Measurements from ENCODE around the gene ACP2.
A peak's percentile ranks its signal among the peaks of the same experiment; 100 is the strongest.

The ACP2 gene

DNA sequence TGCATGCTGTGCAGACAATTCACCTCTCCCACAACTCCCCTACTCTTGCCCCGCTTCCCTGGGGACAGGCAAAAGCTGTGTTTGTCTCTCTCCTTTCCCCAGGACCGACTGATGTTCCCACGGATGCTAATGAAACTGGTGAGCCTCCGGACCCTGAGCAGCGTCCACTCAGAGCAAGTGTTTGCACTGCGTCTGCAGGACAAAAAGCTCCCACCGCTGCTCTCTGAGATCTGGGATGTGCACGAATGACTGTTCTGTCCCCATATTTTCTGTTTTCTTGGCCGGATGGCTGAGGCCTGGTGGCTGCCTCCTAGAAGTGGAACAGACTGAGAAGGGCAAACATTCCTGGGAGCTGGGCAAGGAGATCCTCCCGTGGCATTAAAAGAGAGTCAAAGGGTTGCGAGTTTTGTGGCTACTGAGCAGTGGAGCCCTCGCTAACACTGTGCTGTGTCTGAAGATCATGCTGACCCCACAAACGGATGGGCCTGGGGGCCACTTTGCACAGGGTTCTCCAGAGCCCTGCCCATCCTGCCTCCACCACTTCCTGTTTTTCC is 19.9 kb upstream of the ACP2 start:
- DNase-seq: no peak

DNA sequence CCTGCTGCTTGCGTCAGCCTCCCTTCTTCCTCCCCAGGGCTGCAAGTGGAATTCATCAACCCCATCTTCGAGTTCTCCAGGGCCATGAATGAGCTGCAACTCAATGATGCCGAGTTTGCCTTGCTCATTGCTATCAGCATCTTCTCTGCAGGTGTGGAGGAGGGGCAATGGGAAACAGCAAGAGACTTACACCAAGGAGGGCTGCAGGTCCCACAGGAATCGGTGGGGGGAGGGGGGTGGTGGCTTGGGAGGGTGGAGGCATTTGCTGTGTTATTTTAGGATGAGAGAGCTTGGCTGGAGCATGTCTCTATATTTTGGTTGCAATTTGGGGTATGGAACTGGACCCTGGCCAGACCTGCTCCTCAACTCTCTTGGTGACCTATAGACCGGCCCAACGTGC is 19.3 kb upstream of the ACP2 start:
- no peak for DNase-seq

DNA sequence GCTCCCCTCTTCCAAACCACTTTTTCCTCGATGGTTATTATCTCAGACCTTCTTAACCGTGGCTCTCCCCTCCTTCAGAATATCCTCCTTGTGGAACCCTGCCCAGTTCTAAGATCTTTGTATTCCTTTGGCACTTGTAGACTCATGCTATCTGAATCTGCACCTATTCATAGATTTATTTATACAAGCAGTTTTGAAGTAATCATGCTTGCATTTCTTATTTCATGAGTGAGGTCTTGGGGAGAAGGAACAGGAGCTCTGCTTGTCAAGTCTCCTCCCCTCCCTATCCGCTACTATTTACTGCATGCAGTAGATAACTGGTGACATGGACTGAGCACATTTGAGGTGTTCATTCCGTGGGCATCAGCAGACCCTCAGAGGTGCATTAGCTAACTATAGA is 15.9 kb upstream of the ACP2 start:
- DNase-seq: no peak

DNA sequence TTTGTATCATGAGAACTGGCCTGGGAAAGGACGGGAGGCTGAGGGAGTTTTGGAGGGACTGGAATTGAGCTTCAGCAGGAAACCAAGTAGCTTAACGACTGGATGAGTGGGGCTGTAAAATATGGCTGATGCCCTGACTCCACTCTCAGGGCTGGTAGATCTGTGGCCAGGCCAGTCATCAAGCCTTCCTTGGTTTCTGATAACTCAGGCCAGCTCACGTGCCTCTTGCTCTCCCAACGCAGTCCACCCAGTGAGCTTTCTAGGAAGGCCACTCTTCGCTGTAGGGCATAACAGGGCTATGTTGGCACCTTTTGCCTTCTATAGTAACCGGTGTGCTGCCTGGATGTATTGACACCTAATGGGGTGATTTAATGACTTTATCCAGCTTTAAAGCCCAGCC is 15.5 kb upstream of the ACP2 start:
- DNase-seq: no peak

DNA sequence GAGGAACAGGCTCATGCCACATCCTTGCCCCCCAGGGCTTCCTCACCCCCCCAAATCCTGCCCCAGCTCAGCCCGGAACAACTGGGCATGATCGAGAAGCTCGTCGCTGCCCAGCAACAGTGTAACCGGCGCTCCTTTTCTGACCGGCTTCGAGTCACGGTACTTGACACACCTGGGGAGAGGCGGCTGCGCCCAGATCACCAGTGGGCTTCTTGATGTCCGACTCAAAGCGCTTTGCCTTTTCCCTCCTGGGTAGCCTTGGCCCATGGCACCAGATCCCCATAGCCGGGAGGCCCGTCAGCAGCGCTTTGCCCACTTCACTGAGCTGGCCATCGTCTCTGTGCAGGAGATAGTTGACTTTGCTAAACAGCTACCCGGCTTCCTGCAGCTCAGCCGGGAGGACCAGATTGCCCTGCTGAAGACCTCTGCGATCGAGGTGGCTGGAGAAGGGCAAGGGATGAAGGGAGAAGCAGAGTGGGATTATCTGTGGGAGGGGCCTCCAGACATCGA is 12.7 kb upstream of the ACP2 start:
- no peak for DNase-seq

DNA sequence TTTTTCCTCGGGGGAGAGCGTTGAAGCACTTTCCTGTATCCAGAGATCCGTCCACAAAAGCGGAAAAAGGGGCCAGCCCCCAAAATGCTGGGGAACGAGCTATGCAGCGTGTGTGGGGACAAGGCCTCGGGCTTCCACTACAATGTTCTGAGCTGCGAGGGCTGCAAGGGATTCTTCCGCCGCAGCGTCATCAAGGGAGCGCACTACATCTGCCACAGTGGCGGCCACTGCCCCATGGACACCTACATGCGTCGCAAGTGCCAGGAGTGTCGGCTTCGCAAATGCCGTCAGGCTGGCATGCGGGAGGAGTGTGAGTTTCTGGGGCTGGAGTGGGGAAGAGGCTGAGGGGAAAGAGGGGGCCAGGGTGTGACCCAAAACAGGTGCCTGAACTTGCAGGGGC is 11.8 kb upstream of the ACP2 start:
- DNase-seq: no peak

DNA sequence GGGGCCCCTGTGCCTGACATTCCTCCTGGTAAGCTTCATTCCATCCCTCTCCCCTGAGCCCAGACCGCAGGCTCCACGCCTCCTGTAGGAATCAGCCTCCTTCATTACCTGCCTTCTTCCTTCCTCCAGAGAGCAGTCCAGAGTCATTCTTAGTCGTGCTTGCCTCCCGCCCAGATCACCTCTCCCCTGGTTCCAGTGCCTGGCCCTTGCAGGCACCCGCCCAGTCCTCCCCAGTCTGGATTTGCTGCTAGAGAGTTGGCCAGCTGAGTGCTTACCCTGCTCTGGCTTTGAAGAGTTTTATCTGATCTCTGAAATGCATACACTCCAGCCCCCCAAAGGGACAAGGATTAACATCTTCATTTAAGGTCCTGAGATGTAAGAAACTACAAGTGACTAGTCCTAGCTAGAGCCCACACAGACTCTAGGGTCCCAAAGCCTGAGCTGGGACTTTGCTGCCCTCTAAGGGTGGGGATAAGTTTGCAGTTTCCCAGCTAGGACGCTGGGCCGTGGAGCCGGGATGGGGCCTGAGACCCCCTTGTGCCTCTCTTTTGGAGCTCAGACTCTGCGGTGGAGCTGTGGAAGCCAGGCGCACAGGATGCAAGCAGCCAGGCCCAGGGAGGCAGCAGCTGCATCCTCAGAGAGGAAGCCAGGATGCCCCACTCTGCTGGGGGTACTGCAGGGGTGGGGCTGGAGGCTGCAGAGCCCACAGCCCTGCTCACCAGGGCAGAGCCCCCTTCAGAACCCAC is 10.8 kb upstream of the ACP2 start:
- peak; percentile 57 for DNase-seq

DNA sequence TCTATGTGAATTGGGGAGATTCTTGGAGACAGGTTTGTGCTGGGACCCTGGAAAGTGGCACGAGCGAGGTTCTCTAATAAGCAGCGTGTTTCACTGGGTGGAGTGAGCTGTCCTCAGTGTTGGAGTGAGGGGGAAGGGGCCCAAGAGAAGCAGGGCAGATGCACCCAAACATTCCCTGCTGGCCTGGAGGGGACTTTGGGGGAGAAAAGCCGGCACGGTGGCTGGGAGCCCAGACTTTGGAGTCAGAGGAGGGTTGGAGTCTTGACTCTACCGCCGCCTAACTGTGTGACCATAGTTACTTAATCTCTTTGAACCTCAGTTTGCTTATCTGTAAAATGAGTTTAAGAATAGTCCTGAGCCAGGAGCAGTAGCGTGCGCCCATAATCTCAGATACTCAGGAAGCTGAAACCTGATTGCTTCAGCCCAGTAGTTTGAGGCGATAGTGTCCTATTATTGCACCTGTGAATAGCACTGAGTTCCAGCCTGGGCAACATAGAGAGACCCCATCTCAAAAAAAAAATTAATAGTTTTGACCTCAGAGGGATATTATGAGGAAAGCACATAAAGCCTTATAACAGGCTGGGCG is 9.8 kb upstream of the ACP2 start:
- no peak for DNase-seq

DNA sequence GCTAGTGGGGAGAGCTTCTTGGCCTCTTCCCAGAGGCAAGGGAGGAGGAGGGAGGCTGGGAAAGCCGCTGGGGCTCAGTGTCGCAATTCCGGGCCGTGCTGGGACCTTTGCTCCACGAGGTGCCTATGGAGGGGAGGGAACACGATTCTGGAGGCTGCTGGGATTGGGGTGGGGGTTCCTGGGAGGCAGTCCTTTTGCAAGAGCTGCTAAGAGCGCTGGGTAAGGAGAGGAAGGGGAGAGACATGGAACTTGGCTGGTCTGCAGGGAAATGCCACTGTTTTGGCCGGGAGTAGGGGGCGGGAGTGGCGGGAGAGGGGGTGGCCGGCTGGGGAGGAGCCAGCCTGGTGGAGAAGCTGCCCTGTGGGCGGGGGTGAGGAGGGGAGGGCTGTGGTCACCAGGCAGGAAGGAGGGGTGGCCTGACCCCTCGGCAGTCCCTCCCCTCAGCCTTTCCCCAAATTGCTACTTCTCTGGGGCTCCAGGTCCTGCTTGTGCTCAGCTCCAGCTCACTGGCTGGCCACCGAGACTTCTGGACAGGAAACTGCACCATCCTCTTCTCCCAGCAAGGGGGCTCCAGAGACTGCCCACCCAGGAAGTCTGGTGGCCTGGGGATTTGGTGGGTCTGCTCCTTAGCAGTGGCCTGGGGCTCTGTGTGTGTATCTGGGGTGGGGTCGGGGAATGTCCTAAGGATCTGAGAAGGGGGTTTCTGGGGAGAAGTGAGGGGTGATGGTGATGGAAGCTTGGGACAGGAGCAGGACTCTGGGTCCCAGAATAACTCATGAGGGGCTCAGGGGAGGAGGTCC is 9.1 kb upstream of the ACP2 start, which contains the start of gene NR1H3:
TSS of gene NR1H3 (plus strand) at position 480 of the 800 bp plus-strand sequence. CDS start 1,221 bp downstream, outside the sequence.
- no peak for DNase-seq

DNA sequence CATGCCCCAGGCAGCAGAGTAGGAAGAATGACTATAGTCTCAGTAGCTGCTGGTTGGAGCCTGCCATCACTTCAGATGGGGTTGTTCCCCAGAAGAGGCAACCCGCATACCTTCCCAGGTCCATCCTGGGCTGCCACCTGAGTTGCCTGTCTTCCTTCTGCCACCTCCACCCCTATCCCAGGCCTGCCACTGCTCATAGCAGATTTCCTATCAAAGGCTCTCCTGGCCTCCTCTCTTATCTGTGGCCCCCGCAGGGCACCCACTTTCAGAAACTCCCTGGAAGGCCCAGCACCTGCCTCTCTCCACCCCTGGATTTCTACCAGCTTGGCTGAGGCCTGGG is 8.5 kb upstream of the ACP2 start:
- no peak for DNase-seq

DNA sequence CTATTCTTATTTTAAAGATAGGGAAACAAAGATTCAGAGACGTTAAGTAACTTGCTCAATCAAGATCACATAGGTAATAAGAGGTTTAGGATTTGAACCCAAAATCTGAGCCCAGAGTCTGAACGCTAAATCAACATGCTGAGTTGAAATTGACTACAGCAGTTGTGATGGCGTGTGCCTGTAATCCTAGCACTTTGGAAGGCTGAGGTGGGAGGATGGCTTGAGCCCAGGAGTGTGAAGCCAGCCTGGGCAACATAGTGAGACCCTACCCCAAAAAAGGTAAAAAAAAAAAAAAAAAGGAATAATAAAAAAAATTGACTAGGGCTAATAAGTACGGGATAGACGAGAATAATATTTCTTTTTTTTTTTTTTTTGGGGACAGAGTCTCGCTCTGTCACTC is 7.8 kb upstream of the ACP2 start:
- DNase-seq: no peak

DNA sequence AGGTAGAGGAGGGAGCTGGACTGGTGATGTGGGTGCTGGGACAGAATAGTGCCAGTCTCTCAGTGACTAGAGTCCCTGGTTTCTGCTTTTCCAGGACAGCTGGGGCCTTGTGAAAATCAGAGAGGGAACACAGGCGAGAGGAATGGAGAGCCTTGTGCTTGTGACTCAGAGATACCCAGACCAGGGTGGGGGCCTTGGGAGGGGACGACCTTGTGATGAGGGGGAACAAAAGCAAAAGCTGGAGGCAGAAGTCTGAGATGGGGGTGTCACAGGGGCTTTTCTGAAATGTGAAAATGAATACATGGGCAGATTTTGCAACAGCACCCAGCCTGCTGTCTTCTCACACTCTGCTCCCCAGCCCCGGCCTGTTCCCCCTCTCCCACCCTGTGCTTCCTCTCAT is 5.8 kb upstream of the ACP2 start:
- no peak for DNase-seq

DNA sequence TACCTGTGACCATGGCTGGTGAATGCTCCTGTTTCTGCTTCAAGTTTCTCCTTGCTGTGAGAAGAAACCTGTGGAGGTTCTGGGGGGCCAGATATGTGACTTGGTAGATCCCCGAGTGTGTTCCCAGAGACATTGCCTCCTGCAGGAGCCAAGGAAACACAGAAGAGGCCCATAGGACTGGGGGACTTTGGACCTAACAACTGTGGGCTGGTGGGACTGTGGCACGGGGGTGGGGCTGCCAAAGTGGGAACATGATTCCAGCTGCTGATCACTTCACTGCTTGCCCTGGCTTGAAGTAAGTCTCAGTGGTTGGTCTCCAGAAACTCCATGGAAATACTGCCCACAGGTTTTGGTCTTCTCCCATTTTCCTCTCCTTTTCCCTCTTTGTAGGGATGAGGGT is 5.0 kb upstream of the ACP2 start:
- no peak for DNase-seq

DNA sequence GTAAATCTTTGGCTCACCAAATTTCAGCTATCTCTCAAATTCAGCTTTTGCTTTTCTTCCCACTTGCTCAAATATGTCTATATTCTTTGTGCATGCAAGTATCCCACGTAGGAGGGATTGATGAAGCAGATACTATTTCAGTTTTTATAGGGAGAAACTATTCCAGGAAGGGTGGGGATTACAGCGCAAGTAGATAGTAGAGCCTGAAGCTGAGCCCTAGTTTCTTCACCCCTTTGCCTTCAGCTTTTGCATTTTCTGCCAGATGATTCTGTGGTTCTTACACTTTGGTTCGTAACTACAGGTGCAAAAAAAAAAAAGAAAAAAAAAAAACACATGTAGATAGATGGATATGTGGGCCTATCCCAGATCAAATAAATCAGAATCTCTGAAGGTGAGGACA is 3.1 kb upstream of the ACP2 start:
- no peak for DNase-seq

DNA sequence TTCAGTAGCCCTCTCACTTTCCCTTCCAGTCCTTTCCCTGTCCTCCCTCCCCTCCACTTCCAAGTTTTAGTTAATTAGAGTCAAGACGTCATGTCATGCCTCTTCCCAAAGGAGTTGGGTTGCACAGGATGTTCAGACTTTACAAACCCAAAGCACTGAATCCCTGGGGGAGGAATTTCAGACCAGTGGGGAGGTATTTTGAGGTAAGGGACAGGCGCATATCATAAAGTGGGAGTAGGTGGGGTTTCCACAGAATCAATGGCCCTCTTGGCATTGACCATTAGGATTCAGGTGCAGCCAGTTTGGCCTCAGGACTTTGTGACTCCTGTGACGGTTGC is 733 bp upstream of the ACP2 start:
- no peak for DNase-seq

DNA sequence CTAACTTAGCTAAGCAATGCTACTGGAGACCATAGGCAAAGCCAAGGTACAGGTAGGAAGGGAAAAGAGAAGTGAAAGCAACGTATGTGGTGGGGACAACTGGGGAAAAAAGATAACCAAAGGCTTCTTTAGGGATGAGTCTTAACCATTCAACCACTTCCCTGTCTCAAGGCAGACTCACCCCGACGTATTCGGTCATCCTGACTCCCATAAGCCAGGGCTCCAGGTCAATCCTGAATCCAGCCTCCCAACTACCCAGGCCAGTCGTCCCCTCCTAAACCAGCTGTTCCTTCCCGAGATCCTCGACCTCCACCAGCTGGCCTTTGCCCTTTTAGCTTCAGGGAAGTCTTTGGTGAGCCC is 330 bp downstream of the ACP2 start:
- no peak for DNase-seq

DNA sequence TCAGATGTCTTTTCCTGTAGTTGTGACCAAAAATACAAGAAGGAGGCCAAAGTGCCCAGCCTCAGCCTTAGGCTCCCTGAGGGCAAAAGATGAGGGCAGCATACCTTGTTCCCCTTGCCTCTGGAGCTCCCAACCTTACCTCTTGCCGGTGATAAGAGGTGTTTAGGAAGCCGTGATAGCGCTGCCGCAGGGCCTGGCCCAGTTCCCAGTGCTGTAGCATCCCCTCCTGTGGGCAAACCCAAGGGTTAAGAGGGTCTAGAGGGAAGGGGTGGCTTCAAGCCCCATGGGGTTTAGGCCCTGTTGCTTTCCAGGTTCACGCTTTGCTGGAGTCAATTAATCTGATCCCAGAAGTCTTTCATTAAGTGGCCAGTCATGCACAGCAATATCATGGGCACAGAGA is 1.1 kb downstream of the ACP2 start:
- DNase-seq: no peak

DNA sequence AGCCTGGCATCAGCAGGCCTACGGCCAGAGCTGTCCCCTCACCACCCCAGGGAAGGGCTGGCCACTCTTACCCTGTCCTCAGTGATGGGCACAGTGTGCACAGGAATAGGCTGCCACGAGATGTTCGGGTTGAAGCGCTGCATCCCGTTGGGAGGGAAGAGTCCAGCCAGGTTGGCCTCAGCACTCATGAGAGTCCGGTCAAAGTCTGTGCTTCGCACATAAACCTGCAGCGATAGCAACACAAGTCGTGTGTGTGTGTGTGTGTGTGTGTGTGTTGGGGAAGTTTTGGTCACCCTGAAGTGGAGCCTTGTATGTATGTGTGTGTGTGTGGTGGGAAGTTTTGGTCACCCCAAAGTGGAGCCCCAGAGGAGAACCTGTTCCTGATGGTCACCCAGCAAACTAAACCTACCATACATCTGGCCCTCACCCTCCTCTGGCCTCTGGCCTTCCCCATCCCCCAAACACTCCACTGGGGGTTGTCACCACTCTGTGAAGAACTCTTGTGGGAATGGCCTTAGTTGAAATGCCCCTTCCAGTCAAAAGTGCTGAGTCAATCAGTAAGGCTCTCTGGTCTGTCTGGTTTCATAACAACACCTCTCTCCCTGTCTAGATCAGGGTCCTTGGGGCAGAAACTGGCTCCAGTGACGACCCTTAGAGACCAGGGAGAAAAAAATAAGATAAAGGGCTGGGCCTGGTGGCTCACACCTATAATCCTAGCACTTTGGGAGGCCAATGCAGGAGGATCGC is 2.8 kb downstream of the ACP2 start:
- DNase-seq: no peak

DNA sequence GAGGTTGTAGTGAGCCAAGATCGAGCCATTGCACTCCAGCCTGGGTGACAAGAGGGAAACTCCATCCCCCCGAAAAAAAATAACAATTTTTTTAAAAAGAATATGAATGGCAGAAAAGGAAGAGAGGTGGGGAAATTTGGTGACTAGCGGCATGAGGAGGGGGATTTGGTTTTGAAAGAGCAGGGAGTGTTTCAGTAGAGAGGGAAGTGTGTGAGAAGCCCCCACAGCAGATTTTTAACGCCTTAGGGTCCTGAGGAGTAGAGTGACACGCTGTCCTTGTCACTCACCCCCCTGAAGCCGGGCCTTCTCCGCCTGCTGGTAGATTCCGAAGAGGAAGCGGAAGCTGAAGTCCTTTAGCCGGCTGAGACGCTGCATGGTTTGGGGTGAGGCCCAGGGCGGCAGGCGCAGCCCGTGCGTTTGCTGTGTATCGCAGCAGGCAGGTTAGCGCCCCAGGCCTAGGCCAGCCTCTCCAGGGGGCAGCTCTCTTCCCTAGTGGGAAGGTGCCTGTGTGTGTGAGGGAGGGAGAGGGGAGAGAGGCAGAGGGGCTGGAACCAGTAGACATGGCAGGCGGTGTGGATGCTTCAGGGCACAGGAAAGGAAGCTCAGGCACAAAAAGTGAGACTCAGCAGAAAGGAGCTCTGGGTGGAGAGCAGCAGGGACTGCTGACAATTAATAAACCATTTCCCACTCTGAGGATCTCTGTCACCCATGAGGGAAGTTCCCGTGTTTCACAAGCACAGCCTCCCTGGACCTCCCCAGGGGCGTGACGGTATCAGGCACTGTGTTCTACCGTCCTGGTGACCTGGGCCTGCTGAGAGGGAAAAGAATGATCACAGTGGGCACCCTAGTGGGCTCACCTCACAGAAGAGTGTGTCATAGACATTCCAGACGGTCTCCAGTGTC is 3.9 kb downstream of the ACP2 start:
- no peak for DNase-seq

DNA sequence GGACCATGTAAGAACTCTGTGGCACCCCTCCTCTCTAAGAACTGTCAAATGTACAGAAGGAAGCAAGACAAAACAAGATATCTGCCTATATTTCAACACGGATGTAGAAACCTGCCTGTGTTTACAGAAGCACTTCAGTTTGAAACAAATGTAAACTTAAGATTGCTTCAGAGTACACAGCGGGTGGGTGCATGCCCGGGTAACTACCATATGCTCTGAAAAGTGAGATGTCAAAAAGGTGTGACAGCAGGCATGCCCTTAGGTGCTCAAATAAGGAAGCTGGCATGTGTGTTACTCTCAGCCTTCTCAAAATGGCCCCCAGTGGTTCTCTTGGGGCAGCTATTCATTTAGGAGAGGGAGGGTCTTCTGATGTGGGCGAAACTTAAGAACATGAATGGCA is 5.2 kb downstream of the ACP2 start:
- DNase-seq: no peak

DNA sequence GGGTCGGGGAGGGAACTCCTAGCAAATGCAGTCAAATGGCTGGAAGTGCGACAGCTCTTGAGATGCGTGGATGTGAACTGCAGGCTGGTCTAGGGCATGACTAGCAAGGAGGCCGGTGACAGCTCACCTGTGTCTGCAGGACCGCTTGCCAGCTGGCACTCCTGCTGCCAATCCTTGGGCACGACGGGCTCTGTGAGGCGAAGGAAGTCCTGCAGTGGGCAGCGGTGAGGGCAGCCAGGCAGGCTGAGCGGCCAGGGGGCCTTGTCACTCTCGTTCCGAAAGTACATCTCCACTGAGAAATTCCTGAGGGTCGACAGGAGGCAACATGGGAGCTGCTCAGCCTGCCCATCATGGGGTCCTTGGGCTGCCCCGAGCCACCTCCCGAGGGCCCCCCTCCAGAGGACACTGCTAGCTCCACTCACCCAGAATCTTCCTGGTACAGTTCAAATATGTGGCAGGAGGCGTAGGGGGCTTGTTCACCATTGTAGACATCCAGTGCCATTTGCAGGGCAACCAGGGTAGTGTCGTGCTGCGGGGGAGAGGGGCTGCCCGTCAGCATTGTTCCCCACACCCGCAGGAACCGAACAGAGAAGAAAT is 5.9 kb downstream of the ACP2 start:
- no peak for DNase-seq

DNA sequence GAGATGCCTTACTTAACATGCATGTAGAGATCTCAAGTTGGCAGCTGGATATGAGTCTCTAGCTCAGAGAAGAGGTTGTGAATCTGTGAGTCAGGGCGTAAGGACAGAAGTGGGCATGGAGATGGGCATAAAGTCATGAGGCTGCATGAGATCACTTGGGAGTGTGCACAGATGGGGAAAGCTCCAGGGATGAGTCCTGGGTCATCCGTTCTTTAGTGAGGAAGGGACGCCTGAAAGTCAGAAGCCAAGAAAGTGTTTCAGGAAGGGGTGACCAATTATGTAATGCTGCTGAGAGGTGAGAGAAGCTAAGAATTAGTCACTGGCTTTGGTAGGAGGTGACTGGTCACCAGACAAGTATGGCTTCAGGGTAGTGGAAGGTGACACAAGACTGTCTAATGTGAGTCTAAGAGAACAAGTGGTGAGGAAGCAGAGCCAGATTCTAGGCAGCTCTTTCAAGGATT is 6.7 kb downstream of the ACP2 start:
- no peak for DNase-seq
